K562 (cell line): ENCODE measurements around the gene FKBP15.

Experiments
- HNRNPH1 ChIP-seq: fragments of 200-400 bp; formaldehyde crosslinking; optimal IDR thresholded peaks from 2 replicates; pipeline ENCODE3; 2017; ENCODE audit warnings: low read depth, mild to moderate bottlenecking, low read length, moderate library complexity
- SMAD1 ChIP-seq: fragments of 150-350 bp; IDR thresholded peaks from 2 replicates; pipeline ENCODE4 v1.6.1; 2014; ENCODE audit warnings: low read length, low read depth; ENCODE audit not compliant: partially characterized antibody
- TCF7 ChIP-seq: sonication (generic); IDR thresholded peaks from 2 replicates; pipeline ENCODE4 v1.6.1; 2016; ENCODE audit warnings: antibody characterized with exemption, borderline replicate concordance
- TRIM28 ChIP-seq: fragments of 450-650 bp; IDR thresholded peaks from 2 replicates; pipeline ENCODE4 v1.6.1; 2017
- ZNF133 ChIP-seq: fragments of 250-450 bp; sonication (Bioruptor Pico); IDR thresholded peaks from 2 replicates; pipeline ENCODE4 v1.4.0; 2020; ENCODE audit warnings: mild to moderate bottlenecking
- TF ChIP-seq, protein P1 (sequence below): sonication (generic); formaldehyde crosslinking; IDR thresholded peaks from 2 replicates; pipeline ENCODE4 v1.9.0; 2022; ENCODE audit warnings: mild to moderate bottlenecking, missing genetic modification reagents
- TF ChIP-seq, protein P2 (sequence below), 3 experiments: IDR thresholded peaks in 2 of 3; conservative IDR thresholded peaks in 1 of 3; 2 replicates each; pipeline ENCODE4 v1.5.1; 2011 to 2012; ENCODE audit warnings: low read length in 3 of 3, mild to moderate bottlenecking in 3 of 3, control low read depth in 2 of 3, improper control_type of control experiment in 1 of 3, inconsistent platforms in 1 of 3, low read depth in 1 of 3, mixed read lengths in 1 of 3, moderate library complexity in 1 of 3; ENCODE audit not compliant: insufficient read depth in 2 of 3
- TF ChIP-seq, protein P3 (sequence below): fragments of 200-600 bp; sonication (generic); IDR thresholded peaks from one replicate; pipeline ENCODE4 v1.6.1; 2012; ENCODE audit warnings: mild to moderate bottlenecking, low read depth, low read length, inconsistent platforms

DNA sequence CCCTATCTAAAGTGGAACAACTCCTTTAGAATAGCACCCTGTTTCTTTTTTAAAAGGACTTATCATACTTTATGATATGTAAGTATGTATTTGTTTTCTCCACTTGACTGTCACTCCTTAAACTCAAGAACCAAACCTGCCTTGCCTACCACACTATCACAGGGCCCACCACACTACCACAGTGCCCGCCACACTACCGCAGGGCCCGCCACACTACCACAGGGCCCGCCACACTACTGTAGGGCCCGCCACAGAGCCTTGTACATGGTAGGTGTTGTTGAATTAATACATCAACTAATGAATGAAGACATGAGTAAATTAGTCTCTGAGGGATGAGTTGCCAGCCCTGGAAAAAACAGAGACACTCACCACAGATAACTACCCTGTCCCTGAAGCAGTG lies 52.3 kb downstream of the FKBP15 start:
- TF ChIP-seq, protein P1, sequence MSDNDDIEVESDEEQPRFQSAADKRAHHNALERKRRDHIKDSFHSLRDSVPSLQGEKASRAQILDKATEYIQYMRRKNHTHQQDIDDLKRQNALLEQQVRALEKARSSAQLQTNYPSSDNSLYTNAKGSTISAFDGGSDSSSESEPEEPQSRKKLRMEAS, result no peak
- TF ChIP-seq, protein P2, sequence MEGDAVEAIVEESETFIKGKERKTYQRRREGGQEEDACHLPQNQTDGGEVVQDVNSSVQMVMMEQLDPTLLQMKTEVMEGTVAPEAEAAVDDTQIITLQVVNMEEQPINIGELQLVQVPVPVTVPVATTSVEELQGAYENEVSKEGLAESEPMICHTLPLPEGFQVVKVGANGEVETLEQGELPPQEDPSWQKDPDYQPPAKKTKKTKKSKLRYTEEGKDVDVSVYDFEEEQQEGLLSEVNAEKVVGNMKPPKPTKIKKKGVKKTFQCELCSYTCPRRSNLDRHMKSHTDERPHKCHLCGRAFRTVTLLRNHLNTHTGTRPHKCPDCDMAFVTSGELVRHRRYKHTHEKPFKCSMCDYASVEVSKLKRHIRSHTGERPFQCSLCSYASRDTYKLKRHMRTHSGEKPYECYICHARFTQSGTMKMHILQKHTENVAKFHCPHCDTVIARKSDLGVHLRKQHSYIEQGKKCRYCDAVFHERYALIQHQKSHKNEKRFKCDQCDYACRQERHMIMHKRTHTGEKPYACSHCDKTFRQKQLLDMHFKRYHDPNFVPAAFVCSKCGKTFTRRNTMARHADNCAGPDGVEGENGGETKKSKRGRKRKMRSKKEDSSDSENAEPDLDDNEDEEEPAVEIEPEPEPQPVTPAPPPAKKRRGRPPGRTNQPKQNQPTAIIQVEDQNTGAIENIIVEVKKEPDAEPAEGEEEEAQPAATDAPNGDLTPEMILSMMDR (IDR thresholded peaks at IDR 0.05 in 2 of 3, conservative IDR thresholded peaks at IDR 0.05 in 1 of 3; ENCODE audit: insufficient read depth in 2 of 3, low read depth in 1 of 3, low read length in 3 of 3), result no peak
- TF ChIP-seq TRIM28 (no peak), ZNF133 (CRISPR knock-in tag) (no peak), TCF7 (no peak), SMAD1 (no peak), HNRNPH1 (no peak)
- TF ChIP-seq, protein P3, sequence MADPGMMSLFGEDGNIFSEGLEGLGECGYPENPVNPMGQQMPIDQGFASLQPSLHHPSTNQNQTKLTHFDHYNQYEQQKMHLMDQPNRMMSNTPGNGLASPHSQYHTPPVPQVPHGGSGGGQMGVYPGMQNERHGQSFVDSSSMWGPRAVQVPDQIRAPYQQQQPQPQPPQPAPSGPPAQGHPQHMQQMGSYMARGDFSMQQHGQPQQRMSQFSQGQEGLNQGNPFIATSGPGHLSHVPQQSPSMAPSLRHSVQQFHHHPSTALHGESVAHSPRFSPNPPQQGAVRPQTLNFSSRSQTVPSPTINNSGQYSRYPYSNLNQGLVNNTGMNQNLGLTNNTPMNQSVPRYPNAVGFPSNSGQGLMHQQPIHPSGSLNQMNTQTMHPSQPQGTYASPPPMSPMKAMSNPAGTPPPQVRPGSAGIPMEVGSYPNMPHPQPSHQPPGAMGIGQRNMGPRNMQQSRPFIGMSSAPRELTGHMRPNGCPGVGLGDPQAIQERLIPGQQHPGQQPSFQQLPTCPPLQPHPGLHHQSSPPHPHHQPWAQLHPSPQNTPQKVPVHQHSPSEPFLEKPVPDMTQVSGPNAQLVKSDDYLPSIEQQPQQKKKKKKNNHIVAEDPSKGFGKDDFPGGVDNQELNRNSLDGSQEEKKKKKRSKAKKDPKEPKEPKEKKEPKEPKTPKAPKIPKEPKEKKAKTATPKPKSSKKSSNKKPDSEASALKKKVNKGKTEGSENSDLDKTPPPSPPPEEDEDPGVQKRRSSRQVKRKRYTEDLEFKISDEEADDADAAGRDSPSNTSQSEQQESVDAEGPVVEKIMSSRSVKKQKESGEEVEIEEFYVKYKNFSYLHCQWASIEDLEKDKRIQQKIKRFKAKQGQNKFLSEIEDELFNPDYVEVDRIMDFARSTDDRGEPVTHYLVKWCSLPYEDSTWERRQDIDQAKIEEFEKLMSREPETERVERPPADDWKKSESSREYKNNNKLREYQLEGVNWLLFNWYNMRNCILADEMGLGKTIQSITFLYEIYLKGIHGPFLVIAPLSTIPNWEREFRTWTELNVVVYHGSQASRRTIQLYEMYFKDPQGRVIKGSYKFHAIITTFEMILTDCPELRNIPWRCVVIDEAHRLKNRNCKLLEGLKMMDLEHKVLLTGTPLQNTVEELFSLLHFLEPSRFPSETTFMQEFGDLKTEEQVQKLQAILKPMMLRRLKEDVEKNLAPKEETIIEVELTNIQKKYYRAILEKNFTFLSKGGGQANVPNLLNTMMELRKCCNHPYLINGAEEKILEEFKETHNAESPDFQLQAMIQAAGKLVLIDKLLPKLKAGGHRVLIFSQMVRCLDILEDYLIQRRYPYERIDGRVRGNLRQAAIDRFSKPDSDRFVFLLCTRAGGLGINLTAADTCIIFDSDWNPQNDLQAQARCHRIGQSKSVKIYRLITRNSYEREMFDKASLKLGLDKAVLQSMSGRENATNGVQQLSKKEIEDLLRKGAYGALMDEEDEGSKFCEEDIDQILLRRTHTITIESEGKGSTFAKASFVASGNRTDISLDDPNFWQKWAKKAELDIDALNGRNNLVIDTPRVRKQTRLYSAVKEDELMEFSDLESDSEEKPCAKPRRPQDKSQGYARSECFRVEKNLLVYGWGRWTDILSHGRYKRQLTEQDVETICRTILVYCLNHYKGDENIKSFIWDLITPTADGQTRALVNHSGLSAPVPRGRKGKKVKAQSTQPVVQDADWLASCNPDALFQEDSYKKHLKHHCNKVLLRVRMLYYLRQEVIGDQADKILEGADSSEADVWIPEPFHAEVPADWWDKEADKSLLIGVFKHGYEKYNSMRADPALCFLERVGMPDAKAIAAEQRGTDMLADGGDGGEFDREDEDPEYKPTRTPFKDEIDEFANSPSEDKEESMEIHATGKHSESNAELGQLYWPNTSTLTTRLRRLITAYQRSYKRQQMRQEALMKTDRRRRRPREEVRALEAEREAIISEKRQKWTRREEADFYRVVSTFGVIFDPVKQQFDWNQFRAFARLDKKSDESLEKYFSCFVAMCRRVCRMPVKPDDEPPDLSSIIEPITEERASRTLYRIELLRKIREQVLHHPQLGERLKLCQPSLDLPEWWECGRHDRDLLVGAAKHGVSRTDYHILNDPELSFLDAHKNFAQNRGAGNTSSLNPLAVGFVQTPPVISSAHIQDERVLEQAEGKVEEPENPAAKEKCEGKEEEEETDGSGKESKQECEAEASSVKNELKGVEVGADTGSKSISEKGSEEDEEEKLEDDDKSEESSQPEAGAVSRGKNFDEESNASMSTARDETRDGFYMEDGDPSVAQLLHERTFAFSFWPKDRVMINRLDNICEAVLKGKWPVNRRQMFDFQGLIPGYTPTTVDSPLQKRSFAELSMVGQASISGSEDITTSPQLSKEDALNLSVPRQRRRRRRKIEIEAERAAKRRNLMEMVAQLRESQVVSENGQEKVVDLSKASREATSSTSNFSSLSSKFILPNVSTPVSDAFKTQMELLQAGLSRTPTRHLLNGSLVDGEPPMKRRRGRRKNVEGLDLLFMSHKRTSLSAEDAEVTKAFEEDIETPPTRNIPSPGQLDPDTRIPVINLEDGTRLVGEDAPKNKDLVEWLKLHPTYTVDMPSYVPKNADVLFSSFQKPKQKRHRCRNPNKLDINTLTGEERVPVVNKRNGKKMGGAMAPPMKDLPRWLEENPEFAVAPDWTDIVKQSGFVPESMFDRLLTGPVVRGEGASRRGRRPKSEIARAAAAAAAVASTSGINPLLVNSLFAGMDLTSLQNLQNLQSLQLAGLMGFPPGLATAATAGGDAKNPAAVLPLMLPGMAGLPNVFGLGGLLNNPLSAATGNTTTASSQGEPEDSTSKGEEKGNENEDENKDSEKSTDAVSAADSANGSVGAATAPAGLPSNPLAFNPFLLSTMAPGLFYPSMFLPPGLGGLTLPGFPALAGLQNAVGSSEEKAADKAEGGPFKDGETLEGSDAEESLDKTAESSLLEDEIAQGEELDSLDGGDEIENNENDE, result no peak
